HG02571 (cell line): ENCODE measurements around the gene PDE11A.

Source experiments
- ATAC-seq: cut with Tn5 transposase; IDR thresholded peaks from one replicate; pipeline ENCODE4 v1.9.1; 2021; ENCODE audit warnings: mild to moderate bottlenecking, moderate library complexity; ENCODE audit not compliant: unreplicated experiment

Gene PDE11A

DNA sequence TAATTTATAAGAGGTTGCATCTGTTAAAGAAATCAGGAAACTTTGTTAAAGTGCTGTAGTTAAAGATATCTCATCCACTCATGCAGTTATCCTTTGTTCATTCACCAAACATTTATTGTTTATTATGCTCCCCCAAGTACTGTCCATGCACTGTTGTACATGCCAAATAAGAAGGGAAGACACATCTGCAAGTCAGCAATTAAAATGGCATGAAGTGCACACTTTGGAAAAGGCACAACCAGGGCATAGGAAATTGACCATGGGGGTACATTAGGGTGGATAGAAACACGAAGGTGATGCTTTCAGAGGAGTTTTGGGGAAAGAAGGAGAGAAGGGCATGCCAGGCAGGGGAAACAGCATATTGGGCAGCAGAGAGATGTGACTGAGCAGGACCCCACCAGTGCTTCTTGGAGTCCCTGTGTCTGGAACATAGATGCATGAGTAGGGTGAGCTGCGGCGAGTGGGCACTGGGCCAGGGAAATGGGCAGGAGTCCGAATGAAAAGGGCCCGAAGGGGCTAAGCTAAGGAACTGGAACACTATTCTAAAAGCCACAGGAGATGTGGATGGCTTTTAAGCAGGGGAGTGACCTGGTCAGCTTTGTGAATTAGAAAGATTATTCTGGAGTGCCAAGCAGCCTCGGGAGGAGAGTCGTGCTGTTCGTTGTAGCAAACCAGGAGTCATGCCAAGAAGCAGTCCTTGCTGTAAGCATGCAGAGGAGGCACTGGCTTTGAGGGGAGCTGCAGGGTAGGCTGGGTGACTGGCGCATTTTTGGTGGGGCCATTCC is 363.7 kb downstream of the PDE11A start:
- no peak for ATAC-seq

GRCh38 chr2:177708106-177708505 is 364.5 kb downstream of the PDE11A start:
- no peak for ATAC-seq

GRCh38 chr2:177705511-177706173 is 366.9 kb downstream of the PDE11A start:
- no peak for ATAC-seq

GRCh38 chr2:177703159-177703558 is 369.4 kb downstream of the PDE11A start:
- ATAC-seq: no peak

GRCh38 chr2:177698281-177698680 is 374.3 kb downstream of the PDE11A start:
- no peak for ATAC-seq

- no peak for ATAC-seq
Measured at GRCh38 chr2:177694348-177694747, 378.2 kb downstream of the PDE11A start.

DNA sequence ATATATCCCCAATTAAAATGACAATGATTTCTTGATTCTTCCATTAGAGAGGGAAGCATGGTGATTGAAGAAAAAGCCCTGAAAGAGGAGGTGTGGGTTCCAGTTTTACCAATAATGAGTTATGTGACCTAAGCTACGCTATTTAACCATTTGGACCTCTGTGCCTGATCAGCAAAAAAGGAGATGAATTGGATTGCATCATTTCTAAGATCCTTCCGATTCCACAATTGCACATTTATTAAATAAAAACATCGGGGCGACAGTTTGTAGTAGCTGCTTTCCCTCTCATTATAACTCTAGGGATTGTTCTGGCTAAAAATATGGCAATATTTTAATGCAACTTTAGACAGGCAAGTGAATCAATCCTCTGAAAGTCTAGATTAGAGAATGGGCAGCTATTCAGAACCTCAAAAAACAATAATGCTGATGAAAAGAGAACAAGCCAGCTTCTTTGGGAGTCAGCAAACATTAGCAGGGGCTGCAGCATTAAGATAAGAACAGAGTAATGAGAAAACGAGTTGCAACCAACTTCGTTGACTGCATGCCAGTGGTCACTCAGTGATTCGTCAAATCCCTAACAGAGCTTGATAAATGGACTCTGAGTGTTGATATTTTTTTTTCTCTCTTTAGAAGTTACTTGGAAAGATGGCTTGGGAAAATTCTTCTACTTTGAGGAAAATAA is 378.8 kb downstream of the PDE11A start:
- ATAC-seq: no peak

- ATAC-seq: no peak
Measured at GRCh38 chr2:177692783-177693269, 379.8 kb downstream of the PDE11A start.

- no peak for ATAC-seq
Measured at GRCh38 chr2:177692042-177692782, 380.4 kb downstream of the PDE11A start.

DNA sequence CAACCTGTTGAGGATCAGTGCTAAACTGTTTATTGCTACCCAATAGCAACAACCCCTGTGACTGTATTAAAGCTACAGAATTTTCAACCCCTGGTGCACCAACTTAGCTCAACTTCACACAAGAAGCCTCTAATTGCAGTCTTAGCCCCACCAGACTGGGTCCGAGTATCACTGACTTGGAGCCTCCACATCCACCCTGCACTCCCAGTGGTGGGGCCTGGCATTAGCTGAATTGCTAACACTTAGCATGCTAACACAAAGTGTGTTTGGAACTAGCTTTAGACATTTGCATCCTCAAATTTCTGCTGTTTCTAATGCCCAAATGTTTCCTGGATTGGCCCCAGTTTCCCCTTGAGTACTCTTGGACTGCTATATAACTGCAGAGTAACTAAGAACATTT is 381.4 kb downstream of the PDE11A start:
- no peak for ATAC-seq

DNA sequence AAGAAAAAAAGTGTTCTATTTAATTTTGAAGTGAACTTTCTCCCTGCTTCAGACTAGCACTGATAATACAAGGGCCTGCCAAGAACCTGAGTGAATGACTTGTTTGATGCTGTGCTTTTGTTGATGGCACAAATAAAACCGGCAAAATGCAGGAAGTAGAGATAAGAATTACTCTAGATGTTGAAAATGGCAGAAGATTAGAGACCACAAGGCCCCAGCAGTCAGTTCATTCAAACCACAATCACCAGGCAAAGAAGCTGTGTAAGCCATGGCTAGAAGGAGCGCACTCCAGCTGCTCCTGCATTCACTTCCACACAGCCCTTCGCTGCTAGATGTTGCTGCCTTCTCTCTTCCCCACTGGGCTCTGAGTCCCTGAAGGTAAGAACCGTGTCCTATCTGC is 383.0 kb downstream of the PDE11A start:
- ATAC-seq: no peak

DNA sequence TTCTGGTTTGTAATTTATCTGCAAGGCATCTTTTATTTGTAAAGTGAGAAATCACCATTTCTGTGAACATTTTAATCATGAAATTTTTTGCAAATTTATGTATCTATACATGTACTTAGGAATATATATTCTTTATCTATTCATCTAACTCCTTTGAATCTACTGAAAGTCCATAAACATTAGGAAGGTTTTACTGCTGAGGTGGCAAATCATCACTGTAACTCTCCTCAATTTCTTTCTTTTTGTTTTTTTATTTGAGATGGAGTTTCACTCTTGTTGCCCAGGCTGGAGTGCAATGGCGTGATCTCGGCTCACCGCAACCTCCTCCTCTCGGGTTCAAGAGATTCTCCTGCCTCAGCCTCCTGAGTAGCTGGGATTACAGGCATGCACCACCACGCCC is 383.7 kb downstream of the PDE11A start:
- no peak for ATAC-seq

- ATAC-seq: no peak
Measured at GRCh38 chr2:177683661-177684069, 388.9 kb downstream of the PDE11A start.

DNA sequence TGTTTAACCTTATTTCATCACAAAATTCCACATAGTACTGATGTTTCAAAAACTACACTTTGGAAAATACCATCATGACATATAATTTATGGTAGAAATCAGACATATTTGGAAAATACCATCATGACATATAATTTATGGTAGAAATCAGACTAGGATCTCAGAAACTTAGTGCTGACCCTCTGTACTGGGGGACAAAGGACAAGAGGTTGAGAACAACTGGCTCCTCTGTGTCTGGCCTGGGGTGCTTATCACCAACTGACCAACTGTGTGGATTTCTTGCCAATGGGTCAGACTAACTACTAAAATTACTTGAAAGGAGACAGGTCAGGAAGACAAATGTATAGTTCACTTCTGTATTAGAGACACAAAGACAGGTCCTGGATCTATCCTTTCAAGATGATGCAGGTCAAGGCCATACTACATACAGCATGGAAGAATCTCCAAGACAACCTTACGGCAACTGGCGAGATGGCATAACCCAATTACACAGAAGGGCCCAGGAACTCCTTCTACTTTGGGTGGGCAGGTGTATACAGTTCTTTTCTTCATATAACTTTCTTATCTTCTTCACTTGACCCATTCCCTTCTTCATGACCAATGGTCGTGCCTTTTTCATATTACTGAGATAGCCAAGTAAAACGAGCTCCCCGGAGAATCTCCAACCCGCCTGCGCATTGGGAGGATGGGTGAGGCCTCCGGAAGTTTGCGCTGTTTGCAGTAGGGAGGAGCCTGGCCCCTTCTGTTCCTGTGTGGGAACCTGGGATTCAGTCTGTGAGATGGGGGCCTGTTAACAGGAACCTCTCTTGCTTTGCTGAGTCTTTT is 389.5 kb downstream of the PDE11A start:
- ATAC-seq: no peak

GRCh38 chr2:177682006-177682405 is 390.6 kb downstream of the PDE11A start:
- ATAC-seq: no peak

DNA sequence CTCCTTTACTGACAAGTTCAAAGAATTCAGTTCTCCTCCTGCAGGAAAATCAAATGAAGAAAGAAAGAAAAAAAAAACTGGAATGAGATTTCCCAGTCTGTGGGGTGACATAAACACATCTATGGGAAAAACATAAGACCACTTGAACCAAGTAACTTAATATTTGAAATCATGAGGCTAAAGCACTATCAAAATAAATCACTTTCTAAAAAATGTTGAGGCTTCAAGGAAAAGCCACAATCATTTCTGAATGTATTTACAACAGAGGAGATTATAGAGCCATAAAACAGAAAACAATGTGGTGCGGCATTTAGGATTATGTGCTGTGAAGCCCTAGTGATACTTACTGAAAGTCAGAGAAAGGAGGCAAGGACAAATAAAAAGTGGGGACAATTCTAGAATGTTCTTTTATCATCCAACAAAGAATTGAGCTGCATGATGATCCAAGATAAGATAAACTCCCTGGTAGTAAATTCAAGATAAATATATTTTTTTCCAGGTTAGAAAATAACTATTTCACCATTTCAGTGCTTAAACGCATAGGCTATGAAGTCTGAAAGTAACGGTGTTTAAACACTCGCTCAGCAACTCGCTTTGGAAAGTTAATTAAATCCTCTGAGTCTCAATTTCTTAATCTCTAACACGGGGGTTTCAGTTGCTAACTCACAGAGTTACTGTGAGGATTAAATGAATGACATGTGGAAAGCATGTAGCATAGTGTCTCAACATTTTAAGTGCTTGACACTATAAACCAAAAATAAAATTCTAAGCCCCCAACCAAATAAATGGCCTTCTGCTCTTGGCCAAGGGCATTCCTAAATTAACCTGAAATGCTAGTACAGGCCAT is 391.5 kb downstream of the PDE11A start:
- no peak for ATAC-seq

DNA sequence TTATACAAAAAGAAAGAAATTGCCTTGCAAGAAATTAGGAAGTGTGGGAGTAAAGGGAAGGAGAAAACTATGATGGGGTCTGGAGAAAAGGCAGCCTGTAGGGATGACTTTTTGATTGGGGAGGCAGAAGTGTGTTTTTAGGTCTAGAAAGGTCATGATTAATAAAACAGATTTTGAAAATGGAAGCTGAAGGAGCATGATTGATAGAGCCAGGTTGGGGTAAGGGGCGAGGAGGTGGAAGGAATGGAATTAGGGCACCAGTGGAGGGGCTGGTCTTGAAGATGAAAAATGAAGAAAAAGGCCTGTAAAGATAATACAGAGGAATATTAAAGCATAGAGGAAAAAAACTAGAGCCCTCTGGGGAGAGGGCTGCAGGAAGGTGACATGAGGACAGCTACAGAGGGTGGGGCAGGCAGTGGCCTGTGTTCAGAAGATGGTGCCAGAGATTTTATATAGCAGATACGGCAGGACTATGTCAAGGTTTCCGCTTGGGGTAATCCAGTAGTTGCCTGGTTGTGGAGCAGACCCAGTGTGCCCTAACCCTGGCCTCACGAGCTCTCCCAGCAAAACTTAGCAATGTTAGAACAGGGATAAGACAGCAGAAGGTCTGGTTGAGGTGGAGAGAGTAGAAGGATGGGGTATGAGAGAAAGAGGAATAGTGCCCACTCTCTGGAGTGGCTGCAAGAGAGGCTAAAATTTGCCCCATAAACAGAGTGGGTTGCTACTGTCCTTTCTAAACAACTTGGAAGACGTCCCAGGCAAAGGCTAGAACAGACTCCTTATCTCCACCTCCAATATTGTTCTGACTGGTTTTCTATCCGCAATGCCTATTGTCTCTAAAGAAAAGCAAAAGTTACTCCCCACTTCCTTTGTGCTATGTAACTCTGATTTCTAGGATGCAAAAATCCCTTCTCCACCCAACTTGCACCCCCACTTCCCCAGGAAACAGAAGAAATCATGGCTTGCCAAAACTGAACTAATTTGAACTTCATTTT is 392.7 kb downstream of the PDE11A start:
- ATAC-seq: no peak

DNA sequence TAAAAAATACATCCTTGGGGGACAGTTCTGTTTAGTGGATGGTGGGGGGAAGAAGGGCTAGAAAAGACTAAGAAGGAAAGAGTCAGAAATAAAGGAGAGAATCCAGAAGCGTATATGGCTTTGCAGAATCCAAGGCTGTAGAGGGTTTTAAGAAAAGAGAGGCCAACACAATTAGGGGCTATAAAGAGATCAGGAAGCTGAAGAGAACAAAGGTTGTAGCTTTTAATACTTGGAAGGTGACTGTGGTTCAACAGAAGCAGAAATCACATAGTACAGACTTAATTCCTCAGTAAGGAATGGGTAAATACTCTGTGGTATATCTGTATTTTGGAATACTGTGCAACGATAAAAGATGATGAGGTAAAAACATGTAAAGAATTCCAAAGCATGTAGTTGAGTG is 393.6 kb downstream of the PDE11A start:
- ATAC-seq: no peak
